Esophagus squamous epithelium (tissue), 5 donors: ENCODE measurements around the gene PYGM. TPM values are rescaled to one million over a fixed set of nuclear protein-coding genes. Genes with fewer than 3 reads are reported as not detected.

Experiments
- DNase-seq: peaks from one replicate; lab custom pipeline; 2025; lab: John Stamatoyannopoulos, UW
- H3K27ac ChIP-seq, 4 donors: fragments of 200-600 bp; sonication (generic); one replicate each; pipeline ENCODE4 v1.5.1; 2016 to 2019; ENCODE audit warnings: mild to moderate bottlenecking in 1 of 4
- H3K27me3 ChIP-seq, 4 donors: fragments of 200-600 bp; sonication (generic); 1 replicate in 3 of 4; 2 replicates in 1 of 4; pipeline versions ENCODE4 v1.5.1 to v1.6.0; 2017 to 2021; ENCODE audit warnings: antibody characterized with exemption in 1 of 4
- H3K36me3 ChIP-seq, 3 donors: fragments of 200-600 bp; sonication (generic); one replicate each; pipeline ENCODE4 v1.5.1; 2016 to 2019
- H3K4me1 ChIP-seq, 3 donors: fragments of 200-600 bp; sonication (generic); one replicate each; pipeline ENCODE4 v1.5.1; 2017 to 2019
- H3K4me3 ChIP-seq, 4 donors: fragments of 200-600 bp; sonication (generic); 1 replicate in 3 of 4; 2 replicates in 1 of 4; pipeline ENCODE4 v1.5.1; 2016 to 2019; ENCODE audit warnings: mild to moderate bottlenecking in 2 of 4, moderate library complexity in 1 of 4
- H3K9me3 ChIP-seq, 3 donors: fragments of 200-600 bp; sonication (generic); one replicate each; pipeline ENCODE4 v1.5.1; 2016 to 2019
- POLR2A ChIP-seq, 4 donors: fragments of 450-650 bp; IDR thresholded peaks; one replicate each; pipeline ENCODE4 v1.6.1; 2017; ENCODE audit warnings: antibody characterized with exemption in 4 of 4, mild to moderate bottlenecking in 4 of 4, moderate library complexity in 3 of 4
- WGBS, 2 donors: methylation state at CpG; one replicate each; pipeline ENCODE4 v1.1.5; 2018; 5-methylcytosine and 5-hydroxymethylcytosine counted together
- intact Hi-C: fragments of 100-400 bp; cut with DNase I; formaldehyde crosslinking; loops from one replicate; pipeline ENCODE4 v1.15.0; 2022
- total RNA-seq, 4 donors: library from RNA; depleted of rRNA; stranded (reverse); fragments of >200 nt; gene quantifications; one replicate each; pipeline ENCODE4 v1.1.0, GENCODE V29; 2016
- TF ChIP-seq, protein P1 (sequence below), 6 experiments: fragments of 450-650 bp in 4 of 6; fragments of 200-600 bp in 2 of 6; sonication (generic) in 2 of 6; IDR thresholded peaks; one replicate each; pipeline ENCODE4 v1.5.1; 2016 to 2019; ENCODE audit warnings: antibody characterized with exemption in 6 of 6, mild to moderate bottlenecking in 4 of 6, moderate library complexity in 4 of 6
- donor health status: DM: yes; HTN: yes; CAD: no.

Gene PYGM
- total RNA-seq, 4 donors from 2014 or later, result 0.27 to 0.95 (median 0.39) TPM

DNA sequence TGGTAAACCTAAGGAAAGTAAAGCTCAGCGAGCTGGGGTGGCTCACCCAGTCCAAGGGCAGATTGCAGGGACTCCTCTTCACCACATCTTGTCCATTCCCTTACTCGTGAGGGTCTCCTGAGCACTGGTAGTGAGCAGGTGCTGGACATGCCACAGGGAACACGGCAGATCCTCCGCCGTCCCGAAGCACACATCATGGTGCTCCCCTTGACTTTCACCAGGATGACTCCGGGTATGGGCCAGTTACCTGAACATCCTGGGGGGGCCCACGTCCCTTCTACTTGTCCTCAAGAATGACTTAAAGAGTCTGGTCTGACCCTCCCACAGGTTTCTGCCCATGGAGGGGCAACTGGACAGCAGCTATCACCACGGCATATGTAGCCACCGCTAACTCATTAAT lies 26.5 kb upstream of the PYGM start:
- no peaks in the 10 kb centered on the region for H3K27me3 ChIP-seq
- intact Hi-C loops, result no loop called here
- no peak overlapping the region for H3K27ac ChIP-seq
- peaks cover 0 to 17% (median 0%) of the 10 kb centered on the region in 3 donors for H3K36me3 ChIP-seq
- no peak overlapping the region for H3K4me3 ChIP-seq
- peaks cover 0 to 6% (median 0%) of the 10 kb centered on the region in 3 donors for H3K4me1 ChIP-seq
- no peak for DNase-seq
- 84 to 97% methylated on average over 7 to 10 of the region's 10 CpGs for WGBS, 2 donors
- TF ChIP-seq, protein P1, sequence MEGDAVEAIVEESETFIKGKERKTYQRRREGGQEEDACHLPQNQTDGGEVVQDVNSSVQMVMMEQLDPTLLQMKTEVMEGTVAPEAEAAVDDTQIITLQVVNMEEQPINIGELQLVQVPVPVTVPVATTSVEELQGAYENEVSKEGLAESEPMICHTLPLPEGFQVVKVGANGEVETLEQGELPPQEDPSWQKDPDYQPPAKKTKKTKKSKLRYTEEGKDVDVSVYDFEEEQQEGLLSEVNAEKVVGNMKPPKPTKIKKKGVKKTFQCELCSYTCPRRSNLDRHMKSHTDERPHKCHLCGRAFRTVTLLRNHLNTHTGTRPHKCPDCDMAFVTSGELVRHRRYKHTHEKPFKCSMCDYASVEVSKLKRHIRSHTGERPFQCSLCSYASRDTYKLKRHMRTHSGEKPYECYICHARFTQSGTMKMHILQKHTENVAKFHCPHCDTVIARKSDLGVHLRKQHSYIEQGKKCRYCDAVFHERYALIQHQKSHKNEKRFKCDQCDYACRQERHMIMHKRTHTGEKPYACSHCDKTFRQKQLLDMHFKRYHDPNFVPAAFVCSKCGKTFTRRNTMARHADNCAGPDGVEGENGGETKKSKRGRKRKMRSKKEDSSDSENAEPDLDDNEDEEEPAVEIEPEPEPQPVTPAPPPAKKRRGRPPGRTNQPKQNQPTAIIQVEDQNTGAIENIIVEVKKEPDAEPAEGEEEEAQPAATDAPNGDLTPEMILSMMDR (IDR thresholded peaks at IDR 0.05), result no peak
- TF ChIP-seq POLR2A (IDR thresholded peaks at IDR 0.05), result no peak
- H3K9me3 ChIP-seq, result no peaks in the 10 kb centered on the region

DNA sequence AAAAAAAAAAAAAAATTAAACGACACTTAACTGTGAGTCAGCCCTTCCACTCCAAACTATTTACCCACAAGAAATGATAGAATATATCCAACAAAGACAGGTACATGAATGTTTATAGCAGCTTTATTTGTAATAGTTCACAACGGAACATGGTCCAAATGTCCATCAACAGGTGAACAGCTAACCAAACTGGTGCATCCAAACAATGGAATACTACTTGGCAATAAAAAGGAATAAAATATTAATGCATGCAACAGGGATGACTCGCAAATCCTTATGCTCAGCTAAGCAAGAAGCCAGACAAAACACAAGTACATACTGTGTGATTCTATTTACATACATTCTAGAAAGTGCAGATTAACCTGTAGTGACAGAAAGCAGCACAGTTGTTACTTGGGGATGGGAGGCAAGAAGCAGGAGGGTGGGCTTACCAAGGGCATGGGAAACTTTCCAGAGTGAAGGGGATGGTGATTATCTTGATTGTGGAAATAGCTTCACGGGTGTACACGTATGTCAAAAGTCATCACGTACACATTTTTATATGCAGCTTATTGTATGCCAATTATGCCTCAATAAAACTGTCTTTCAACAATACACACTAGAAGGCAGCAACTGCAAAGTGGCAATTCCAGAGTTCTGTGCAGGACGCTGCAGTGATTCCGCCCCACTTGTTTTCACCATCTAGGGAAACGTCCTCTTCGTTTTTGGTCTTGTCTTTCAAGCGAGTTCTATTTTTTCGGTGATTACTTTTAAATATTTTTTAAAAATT lies 25.2 kb upstream of the PYGM start:
- intact Hi-C loops, result no loop called here
- Histone ChIP-seq H3K4me1 (peaks cover 0 to 7% (median 0%) of the 10 kb centered on the region in 3 donors), H3K36me3 (peaks cover 0 to 11% (median 0%) of the 10 kb centered on the region in 3 donors), H3K4me3 (no peak overlapping the region), H3K27me3 (no peaks in the 10 kb centered on the region), H3K9me3 (no peaks in the 10 kb centered on the region), H3K27ac (no peak overlapping the region)
- DNase-seq, result no peak
- 79 to 88% methylated on average over 12 of the region's 12 CpGs for WGBS, 2 donors
- TF ChIP-seq, protein P1 (IDR thresholded peaks at IDR 0.05), result no peak
- TF ChIP-seq POLR2A (IDR thresholded peaks at IDR 0.05), result no peak

DNA sequence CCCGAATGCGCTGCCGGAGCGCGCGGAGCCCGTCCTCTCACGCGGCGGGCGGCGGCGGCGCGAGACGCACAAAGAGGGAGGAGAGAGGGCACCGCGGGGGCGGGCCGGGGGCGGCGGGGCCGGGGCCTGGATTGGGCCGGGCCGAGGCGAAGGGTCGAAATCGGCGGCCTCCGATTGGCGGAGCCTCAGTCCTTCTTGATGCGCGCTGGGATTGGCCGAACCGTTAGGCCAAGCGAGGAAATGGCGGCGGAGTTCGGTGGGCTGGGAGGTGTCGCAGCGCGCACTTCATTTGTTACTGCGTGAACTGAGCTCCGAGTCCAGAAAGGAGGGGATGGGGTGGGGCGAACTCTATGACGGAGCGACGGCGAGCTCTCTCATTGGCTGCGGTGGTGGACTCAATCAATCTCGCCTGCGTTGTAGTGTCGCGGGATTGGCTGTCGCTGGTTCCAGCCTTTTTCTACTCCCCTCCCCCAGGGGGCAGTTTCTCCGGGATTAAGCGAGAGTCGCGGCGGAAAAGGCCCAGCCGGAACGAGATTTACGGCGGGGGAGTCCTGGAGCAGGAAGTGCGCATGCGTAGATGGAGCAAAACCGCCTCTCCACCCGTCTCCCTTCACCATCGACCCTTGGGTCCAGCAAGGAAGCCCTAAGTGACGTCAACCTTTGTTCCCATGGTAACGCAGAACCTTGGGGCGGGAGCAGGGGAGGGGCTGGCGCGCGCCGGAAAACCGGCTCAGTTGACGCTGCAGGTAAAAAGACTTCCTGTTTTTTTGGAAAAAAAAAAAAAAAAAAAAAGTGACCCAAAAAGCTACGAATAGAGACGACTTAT lies 18.9 kb upstream of the PYGM start, which contains the start of gene SF1:
Gene SF1, minus strand, starts transcription at position 70 of the 826 bp plus-strand sequence. CDS start 150 bp downstream, outside the sequence.
- peak; percentile 96 for DNase-seq
- Histone ChIP-seq H3K27me3 (no peaks in the 10 kb centered on the region), H3K4me1 (peaks cover 21 to 46% (median 29%) of the 10 kb centered on the region in 3 donors), H3K9me3 (no peaks in the 10 kb centered on the region), H3K36me3 (peaks cover 14 to 32% (median 24%) of the 10 kb centered on the region in 3 donors), H3K27ac (peak within 1 kb of the TSS; percentile 99 to 100 (median 100)), H3K4me3 (peak within 1 kb of the TSS; percentile 86 to 99 (median 94))
- 0% methylated on average over 6 to 16 of the region's 80 CpGs for WGBS, 2 donors
- intact Hi-C loops, result no loop called here
- TF ChIP-seq POLR2A (IDR thresholded peaks at IDR 0.05), result peak in 3 of 4 donors; percentile 91 to 99 (median 97)
- TF ChIP-seq, protein P1 (IDR thresholded peaks at IDR 0.05), result peak in 3 of 6 experiments; percentile 14 to 52 (median 33)

DNA sequence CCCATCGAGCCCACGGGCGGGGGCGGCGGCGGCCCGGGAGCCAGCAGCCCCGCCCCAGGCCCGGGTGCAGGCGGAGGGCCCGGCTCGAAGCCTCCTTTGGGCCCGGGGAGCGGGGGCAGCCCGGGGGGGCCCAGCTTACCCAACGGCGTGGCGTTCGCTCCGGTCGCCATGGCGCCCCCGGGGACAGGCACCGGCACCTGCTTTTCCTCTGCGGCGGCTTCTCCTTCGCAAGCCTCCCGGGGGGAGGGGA lies 18.4 kb upstream of the PYGM start:
- TF ChIP-seq, protein P1 (IDR thresholded peaks at IDR 0.05), result no peak
- no peak for TF ChIP-seq POLR2A (IDR thresholded peaks at IDR 0.05)
- Histone ChIP-seq H3K4me1 (peaks cover 21 to 52% (median 29%) of the 10 kb centered on the region in 3 donors), H3K4me3 (peak overlapping the region; percentile 86 to 99 (median 94)), H3K9me3 (no peaks in the 10 kb centered on the region), H3K27me3 (no peaks in the 10 kb centered on the region), H3K27ac (peak overlapping the region; percentile 99 to 100 (median 100)), H3K36me3 (peaks cover 18 to 38% (median 27%) of the 10 kb centered on the region in 3 donors)
- no peak for DNase-seq
- intact Hi-C loops, result no loop called here
- WGBS, 2 donors, result 0% methylated on average over 6 of the region's 28 CpGs; no CpG with 5 or more reads in 1 of the 2 donors
